ENCODE data around the gene PLPP6.

Gene PLPP6

DNA sequence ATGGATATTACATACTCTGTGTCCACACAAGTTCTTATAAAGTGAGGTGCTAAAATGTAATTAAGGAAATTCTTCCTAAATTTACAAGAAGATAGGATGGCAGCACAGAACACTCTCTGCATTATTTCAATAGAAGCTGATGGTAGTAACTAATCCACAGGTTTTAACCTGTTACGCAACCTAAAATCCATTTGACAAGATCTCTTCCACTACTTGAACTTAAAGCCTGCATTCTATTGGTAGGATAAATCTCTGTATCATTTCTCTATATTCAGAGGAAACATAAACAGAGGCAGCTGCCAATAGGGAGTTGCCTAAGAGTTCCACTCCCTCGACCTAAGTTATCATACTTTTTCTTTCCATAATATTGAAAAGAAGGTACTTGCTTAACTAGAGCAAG is 38.8 kb downstream of the PLPP6 start:
- no peak for FAIRE-seq

DNA sequence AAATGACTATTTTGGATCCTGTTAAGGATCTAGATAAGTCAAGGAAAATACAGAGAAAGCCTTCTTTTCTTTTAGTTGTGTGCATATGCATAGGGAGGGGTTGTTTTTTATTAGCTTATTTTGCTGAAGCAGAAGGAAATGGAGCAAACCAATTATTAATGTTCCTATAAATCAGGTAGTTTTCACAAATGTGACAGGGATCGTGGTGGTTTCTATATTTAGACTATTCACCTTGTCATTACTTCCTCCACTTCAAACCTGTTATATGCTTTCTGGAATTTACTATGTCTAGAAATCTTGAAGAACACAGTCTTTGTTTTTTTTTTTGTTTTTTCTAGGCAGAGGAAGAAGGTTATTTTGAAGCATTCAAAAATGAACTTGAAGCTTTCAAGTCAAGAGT is 39.4 kb downstream of the PLPP6 start:
- peak; percentile 92 for FAIRE-seq

DNA sequence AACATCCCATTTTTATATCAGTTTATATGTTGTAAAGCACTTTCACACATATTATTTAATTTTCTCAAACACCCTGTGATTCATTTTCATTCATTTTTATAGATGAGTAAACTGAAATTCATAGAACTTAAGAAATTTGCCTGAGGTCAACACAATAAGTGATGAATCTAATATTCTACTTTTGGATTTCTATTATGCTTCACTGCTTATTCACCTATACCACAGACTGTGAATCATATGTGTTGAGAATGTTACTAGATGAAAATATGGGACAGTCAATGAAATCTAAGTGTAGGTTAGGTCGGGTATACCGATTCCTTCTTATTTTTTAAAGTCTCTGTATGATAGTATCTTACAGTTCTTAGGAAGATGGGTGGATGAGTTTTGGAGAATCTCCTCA is 42.0 kb downstream of the PLPP6 start:
- peak; percentile 76 for FAIRE-seq

DNA sequence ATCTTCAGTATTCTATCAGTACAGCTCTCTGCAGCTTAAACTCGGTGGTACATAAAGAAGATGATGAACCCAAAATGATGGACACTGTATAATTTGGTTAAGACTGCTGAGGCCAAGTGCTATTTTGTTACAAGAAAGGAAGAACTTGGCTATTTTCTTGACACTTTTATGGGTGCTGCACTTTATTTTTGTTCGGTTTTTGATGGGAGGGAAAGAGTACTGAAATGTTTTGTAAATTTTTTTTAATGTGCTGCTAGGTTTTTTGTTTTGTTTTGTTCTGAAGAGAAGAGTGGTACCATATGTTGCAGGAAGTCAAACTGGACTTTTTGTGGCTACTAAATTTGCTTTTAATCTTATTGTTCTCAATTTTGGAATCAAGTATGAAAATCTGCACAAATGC is 43.9 kb downstream of the PLPP6 start:
- FAIRE-seq, result no peak

DNA sequence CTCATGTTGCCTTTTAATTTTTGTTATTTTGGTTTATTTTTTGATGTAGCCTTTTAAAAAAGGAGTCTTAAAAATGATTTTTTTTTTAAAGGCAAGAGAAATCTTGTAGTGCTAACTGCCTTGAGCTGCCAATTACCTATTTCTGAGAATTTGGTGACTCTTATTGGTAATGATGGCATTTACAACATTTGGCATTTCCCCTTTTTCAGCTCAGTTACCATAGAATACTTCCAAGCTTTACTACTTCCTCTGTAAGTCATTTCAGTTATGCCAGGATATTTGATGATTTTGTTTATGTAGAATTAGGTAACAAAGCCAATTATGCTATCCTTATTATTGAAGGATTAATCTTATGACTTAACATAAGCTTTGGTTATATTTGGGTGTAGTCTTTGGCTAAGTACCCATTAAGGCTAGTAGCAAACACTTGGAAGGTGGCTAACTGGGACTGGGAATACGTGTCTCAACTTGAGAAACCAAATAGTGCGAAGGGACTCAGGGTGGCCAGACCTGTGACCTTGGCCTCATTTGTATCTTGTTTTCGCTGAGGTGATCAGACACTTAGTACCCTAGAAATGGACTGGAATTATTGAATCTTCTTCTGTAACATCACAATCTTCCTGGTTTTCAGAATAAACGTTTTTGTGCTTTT is 45.0 kb downstream of the PLPP6 start:
- FAIRE-seq, result peak; percentile 58

DNA sequence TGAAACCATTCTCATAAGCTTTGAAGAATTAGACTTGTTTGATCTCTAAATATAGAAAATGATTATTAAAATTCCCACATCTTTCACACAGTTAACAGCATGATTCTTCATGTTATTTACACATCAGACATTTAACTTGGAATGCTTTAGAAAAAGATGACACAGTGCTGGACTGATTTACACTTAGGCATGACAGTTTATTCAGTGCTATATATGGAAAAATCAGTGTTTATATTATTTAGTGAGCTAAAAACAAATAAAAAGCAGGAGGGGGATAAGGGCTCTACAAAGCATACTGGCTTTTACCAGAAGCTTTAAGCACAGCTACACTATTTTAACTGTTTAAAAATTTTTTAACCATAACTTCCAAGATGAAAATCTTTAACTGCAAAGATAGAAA is 47.3 kb downstream of the PLPP6 start:
- peak; percentile 95 for FAIRE-seq

DNA sequence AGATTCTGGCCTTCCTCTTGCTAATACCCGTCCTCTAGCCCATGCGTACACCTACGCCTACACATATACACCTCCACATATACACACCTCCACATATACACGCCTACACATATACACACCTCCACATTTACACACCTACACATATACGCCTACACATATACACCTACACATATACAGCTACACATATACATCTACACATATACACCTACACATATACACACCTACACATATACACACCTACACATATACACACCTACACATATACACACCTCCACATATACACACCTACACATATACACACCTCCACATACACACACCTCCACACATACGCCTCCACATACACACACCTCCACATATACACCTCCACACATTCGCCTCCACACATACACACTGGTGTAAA is 51.8 kb downstream of the PLPP6 start:
- FAIRE-seq, result peak; percentile 91

DNA sequence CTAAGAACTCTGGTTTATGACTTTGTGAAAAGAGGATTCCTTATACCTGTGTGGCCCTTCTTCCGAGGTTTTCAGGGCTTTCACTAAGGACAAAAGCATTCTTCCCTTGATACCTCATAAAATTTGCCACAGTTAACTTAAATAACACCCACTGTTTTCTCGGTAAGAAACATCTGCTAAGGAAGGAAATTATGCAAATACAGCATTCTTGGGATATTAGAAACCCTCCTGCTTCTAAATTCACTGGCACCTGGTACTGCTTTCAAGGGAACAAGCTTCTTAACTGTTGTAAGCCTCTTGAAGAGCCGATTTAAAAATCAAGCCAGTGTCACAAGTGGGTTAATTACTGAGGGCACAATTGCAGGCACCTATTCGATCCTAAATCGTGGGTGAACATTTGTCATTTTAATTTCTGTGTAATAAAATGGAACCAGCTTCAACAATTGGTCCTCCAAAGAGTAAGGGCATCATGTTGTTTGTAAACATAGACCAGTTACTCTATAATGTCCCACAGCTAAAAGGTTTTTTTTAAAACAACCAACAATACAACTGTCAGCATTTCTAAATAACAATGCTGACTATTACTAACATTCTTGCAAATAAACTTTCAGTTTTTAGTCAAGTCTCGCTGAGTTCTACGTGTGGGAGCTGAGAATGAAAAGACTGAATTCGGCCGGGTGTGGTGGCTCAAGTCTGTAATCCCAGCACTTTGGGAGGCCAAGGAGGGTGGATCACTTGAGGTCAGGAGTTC is 52.3 kb downstream of the PLPP6 start:
- no peak for FAIRE-seq

Data from islet of Langerhans (tissue), 1 donor.